NCI-H1048 (cell line): ENCODE results near the gene MDFIC.

Source experiments
- DNase-seq: peaks from one replicate; lab custom pipeline; 2025; lab: John Stamatoyannopoulos, UW

MDFIC gene

GRCh38 chr7:114953724-114954123 is 31.8 kb downstream of the MDFIC start:
- DNase-seq: no peak

DNA sequence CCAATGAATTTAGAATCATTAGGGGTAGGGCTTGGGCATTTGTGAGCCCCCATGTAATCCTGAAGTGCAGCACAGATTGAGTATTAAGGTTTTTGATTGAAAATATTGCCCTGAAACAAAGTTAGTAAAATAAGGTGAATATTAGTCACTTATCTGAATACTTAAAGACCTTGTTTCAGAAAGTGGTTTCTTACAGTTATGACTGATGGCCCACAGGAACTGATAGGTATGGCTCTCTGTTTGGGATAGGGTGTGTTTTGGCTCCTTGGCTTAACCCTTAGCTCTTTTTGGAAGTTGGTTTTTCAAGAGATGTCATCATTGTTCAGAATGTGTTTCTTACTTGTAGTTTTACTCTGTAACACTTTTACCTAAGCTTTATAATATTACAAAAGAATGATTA is 34.8 kb downstream of the MDFIC start:
- DNase-seq: no peak

- no peak for DNase-seq
Measured at GRCh38 chr7:114957444-114957843, 35.5 kb downstream of the MDFIC start.

DNA sequence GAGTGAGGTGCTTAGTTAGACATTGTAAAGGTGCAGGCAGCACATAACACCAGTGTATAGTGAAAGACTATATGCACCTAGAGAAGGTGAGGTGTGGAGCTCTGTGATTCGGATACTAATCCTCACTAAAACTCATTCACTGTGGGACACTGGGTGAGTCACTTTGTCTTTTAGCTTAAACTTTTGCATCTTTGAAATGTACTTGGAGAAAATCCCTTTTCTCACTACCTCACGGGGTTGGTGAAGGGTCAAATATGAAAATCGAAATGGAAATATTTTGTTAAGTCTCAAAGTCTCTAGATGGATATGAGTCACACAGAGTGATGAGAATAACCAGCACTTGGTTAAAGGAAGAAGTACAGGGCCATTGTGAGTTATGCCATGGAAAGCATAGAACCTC is 38.0 kb downstream of the MDFIC start:
- no peak for DNase-seq

- no peak for DNase-seq
Measured at GRCh38 chr7:114962441-114962840, 40.5 kb downstream of the MDFIC start.

- no peak for DNase-seq
Measured at GRCh38 chr7:114966156-114966555, 44.3 kb downstream of the MDFIC start.

DNA sequence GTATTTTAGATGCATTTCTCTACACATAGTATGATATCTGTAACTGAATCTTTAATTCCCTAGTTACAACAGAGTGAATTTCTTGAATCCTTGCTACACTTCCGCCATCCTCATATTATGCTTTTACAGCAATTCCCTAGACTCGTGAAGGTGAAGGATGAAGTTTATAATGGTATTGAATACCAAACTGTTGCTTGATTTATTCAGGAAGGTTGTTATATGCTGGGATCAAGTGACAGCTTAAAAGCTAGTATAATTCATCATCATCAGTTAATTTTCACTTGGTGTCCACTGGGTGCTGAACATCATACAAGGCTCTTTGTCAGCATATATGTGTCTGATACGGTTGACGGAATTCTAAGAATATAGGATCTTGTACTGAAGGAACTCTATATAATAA is 47.2 kb downstream of the MDFIC start:
- no peak for DNase-seq

GRCh38 chr7:114970308-114970707 is 48.4 kb downstream of the MDFIC start:
- no peak for DNase-seq

DNA sequence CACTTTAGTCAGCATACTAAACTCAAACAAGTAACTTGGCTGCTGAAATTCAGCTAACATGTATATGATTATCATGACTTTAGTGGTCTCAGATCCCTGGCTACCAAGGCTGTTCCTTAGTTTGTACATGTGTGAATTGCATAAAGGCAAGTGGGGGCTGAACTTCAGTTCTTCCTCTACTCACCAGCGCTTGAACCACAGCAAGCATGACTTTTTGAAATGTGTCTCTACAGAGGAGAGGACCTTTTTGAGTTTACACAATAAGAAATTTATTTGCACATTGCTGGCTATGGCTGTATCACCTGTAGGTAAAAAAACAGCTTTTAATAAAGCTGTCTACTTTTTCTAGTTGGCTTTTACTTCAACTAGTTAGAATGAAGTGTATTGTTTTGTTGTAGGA is 48.8 kb downstream of the MDFIC start:
- no peak for DNase-seq

- no peak for DNase-seq
Measured at GRCh38 chr7:114972567-114972966, 50.7 kb downstream of the MDFIC start.

DNA sequence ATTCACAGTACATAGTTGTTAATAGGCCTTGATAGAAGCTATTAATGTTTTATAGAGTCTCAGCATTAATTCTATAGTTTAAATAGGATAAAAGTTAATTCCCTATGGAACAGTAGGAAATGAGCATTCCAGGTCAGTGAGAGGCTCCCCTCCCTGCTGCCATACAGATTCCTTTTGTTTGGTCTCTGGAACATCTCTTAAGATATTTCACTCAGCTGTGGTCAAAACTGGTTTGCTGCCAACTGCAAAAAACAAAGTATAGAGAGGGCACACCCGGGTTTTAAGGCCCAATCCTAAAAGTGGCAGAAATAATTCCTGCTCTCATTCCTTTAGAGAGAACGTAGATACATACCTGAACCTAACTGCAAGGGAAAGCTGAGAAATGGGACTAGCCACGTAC is 51.3 kb downstream of the MDFIC start:
- DNase-seq: no peak

DNA sequence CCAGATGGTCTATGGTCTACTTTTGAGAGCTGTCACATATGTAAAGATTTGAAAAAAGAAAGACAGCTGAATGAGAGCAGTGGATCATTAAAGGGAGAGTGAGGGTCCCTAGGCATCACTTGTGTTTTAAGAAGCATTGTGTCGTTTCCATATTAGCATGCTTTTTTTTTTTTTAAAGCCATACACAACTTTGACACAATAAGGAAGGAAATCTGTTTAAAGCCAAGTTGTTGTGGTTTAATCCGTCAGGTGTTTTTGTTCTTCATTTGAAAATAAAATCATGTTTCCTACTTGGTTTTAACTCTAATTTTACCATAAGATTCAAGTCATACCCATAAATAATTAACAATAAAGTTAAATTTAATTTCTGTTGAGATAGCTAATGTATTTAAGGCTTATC is 53.5 kb downstream of the MDFIC start:
- DNase-seq: no peak

- DNase-seq: no peak
Measured at GRCh38 chr7:114976666-114977065, 54.8 kb downstream of the MDFIC start.

DNA sequence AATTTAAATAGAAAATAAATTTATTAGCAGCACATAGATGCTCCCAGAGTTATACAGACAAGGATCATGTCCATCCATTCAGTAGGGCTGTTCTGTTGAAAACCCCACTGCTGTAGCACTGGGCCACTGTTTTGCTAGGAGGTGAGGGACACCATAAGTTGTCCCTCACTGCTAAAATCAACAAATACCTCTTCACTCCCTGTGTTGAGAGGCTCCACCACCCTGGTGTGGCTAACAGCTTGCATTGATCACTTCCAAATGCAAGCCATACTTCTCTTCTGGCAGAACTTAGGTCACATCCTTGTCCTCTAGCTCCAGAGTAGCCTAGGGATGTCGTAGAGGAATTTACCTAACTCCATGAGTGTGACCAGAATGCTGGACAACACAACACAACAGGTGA is 55.4 kb downstream of the MDFIC start:
- DNase-seq: no peak

DNA sequence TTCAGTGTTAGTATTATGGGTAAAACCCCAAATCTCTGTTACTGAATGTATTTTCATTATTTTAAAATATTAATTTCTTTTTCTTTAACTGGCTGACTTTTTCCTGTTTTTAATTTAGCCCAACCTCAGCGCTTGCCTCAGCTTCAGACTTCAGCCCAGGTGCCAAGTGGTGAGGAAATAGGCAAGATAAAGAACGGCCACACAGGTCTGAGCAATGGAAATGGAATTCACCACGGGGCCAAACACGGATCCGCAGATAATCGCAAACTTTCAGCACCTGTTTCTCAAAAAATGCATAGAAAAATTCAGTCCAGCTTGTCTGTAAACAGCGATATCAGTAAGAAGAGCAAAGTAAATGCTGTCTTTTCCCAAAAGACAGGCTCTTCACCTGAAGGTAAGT is 57.5 kb downstream of the MDFIC start:
- no peak for DNase-seq

GRCh38 chr7:114979803-114980507 is 58.1 kb downstream of the MDFIC start:
- no peak for DNase-seq

DNA sequence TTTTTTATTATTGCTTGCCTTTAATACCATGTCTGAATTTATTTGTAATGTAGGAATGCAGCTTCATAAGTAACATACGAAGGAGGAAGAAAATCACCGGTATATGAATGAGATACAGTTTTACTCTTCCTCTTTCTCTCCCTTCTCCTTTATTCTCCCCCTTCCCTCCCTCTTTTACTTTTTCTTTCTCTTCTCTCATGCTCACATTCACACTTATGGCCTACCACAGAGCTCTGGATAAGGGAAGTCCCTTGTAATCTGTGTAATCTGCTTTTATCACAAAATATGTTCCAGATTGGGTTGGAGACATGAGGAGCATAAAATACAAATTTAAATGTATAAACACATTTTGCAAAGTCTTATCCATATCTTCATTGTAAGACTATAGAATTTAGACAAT is 59.4 kb downstream of the MDFIC start:
- DNase-seq: no peak

- no peak for DNase-seq
Measured at GRCh38 chr7:114985116-114985715, 63.3 kb downstream of the MDFIC start.

DNA sequence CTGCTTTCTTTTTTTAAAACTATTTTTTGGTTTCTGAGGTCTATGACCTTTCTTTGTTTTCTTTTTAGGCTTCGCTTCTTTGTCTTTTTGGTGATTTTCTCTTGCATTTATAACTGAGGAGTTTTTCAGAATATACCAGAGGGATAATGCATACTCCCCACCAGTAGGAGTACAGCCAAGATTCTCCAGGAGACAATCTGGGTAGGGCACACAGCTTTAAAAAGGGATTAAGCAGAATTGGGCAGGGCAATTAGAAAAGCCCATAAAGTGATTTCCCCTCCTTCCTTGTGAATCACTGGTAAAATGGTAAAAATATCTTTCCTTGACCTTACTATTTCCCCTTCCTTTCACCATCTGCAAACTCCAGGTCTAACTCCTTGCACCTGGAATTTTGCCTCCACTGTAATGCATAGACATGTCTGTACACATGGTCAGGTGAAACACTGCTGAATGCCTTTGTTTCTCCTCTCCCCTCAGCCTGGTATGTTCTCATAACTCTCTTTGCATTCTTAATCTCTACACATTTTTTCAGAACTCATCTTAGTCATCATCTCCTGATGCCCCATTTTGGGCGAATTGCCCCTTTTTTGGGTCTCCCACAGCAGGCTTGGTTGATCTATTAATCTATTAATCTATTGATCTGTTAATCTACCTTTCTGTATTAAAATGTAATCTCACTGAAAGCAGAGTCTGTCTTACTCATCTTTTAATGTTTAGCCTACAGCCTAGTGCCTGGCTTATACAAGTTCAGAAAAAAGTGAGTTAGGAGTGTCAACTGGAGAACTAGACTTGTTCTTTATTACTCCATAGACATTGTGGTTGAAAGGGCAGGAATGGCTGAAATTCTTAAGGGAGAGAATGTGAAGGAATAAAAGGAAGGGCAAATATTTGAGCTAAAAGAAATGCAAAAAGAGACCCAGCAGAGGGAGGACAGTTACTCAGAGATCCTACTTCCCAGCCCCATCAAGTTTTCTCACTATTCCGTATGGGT is 64.6 kb downstream of the MDFIC start:
- DNase-seq: no peak

GRCh38 chr7:114988026-114988425 is 66.1 kb downstream of the MDFIC start:
- no peak for DNase-seq

GRCh38 chr7:114988755-114989375 is 67.0 kb downstream of the MDFIC start:
- DNase-seq: no peak

GRCh38 chr7:114989531-114989930 is 67.6 kb downstream of the MDFIC start:
- DNase-seq: no peak
